ENCODE measurements around the gene ADAMTS9.

GRCh38 chr3:64680334-64680733 lies 7.5 kb downstream of the ADAMTS9 start:
- TF ChIP-seq POLR2A (IDR thresholded peaks at IDR 0.05): no peak
- TF ChIP-seq CTCF (IDR thresholded peaks at IDR 0.05): no peak
- TF ChIP-seq EP300 (IDR thresholded peaks at IDR 0.05): no peak

All from ovary (tissue), 3 donors.